Gastroesophageal sphincter (tissue), 4 donors: ENCODE results near the gene CTNNA2. TPM values are rescaled to one million over a fixed set of nuclear protein-coding genes. Genes with fewer than 3 reads are reported as not detected.

Source experiments
- ATAC-seq: fragments of 150-250 bp; one replicate; pipeline ENCODE4 v1.9.1; 2016; ENCODE audit warnings: mild to moderate bottlenecking, moderate library complexity
- H3K27ac ChIP-seq, 4 donors: fragments of 200-600 bp; sonication (generic) in 3 of 4; 1 replicate in 3 of 4; 2 replicates in 1 of 4; pipeline ENCODE4 v1.5.1; 2016 to 2019
- H3K27me3 ChIP-seq: fragments of 200-600 bp; sonication (generic); one replicate; pipeline ENCODE4 v1.5.1; 2019
- H3K36me3 ChIP-seq, 2 donors: fragments of 200-600 bp; sonication (generic); one replicate each; pipeline ENCODE4 v1.5.1; 2019; ENCODE audit warnings: control low read depth in 1 of 2
- H3K4me1 ChIP-seq, 3 donors: fragments of 200-600 bp; sonication (generic); 1 replicate in 2 of 3; 2 replicates in 1 of 3; pipeline ENCODE4 v1.5.1; 2016 to 2019; ENCODE audit warnings: control low read depth in 2 of 3
- H3K4me3 ChIP-seq, 2 donors: fragments of 200-600 bp; sonication (generic); one replicate each; pipeline ENCODE4 v1.5.1; 2019; ENCODE audit warnings: mild to moderate bottlenecking in 1 of 2, moderate library complexity in 1 of 2
- H3K9me3 ChIP-seq, 3 donors: fragments of 200-600 bp; sonication (generic); one replicate each; pipeline ENCODE4 v1.5.1; 2017 to 2019; ENCODE audit warnings: control low read depth in 2 of 3
- CTCF ChIP-seq, 4 experiments: fragments of 200-600 bp in 2 of 4; fragments of 450-650 bp in 2 of 4; sonication (generic) in 1 of 4; IDR thresholded peaks; one replicate each; pipeline ENCODE4 v1.5.1; 2017 to 2019; ENCODE audit warnings: antibody characterized with exemption in 4 of 4, mild to moderate bottlenecking in 2 of 4, moderate library complexity in 2 of 4
- EP300 ChIP-seq: sonication (generic); formaldehyde crosslinking; IDR thresholded peaks from one replicate; pipeline ENCODE4 v1.6.1; 2017; ENCODE audit warnings: antibody characterized with exemption, mild to moderate bottlenecking
- POLR2A ChIP-seq, 2 donors: fragments of 450-650 bp; IDR thresholded peaks; one replicate each; pipeline ENCODE4 v1.6.1; 2017; ENCODE audit warnings: antibody characterized with exemption in 2 of 2, mild to moderate bottlenecking in 2 of 2, moderate library complexity in 1 of 2
- POLR2AphosphoS5 ChIP-seq: sonication (generic); formaldehyde crosslinking; IDR thresholded peaks from one replicate; pipeline ENCODE4 v1.6.1; 2017; ENCODE audit warnings: antibody characterized with exemption
- WGBS, 2 donors: methylation state at CpG; one replicate each; pipeline ENCODE4 v1.1.5; 2018; ENCODE audit warnings: low coverage in 1 of 2; 5-methylcytosine and 5-hydroxymethylcytosine counted together
- total RNA-seq, 4 donors: library from RNA; depleted of rRNA; stranded (reverse); fragments of >200 nt; gene quantifications; one replicate each; pipeline ENCODE4 v1.1.0, GENCODE V29; 2016

CTNNA2 gene
- total RNA-seq = 1 to 10 TPM in 2 of 4 donors, under 1 TPM in 2; 0.15 to 4.2 (median 0.68) TPM

DNA sequence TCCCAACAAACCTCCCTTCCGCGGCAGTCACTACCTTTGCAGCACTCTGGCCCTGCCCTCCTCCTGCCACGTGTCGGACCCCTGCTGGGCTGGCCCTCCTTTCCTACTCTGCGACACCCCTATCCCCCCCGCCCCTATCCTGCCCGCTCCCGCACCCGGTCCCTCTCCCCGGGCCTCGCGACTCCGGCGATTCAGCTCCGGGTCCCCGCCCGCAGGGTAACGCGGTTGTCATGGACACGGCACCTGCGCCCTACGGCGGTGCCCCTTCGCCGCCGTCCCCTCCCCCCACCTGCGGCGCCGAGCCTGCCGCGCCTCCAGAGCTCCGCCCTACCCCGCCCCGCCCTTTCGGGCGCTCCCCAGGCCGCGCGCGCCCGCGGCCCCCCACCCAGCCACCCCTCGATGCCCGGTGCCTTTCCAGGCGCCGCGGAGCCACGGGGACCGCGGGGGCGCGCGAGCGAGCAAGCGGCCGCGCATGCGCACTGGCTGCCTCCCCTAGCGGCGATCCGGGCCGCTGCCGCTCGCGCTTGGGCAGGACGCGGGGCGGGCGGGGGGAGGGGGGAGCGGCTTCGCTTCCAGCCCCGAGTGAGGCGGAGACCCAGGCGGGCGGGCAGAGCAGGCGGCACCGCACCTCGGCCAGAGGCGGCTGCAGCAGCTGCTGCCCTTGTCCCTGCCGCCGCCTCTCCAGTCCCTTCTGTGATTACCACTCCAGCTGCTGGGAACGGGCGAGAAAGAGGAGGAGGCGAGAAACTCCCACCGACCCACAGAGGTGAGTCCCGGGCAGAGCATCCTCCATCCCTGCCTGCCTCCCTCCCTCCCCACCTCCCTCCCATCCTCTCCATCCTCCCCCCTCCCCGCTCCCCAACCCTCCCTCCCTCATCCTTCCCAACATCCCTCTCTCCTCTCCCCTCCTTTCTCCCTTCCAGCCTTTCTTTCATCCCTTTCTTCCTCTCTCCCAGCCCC is at the start of gene CTNNA2:
CTNNA2 (plus strand) TSS at position 610 of the 960 bp plus-strand sequence.
- ATAC-seq = no peak
- 0 to 2% methylated on average over 12 to 30 of the region's 87 CpGs for WGBS, 2 donors
- Histone ChIP-seq H3K9me3 (no peaks in the 10 kb centered on the region), H3K4me3 (peak within 1 kb of the TSS; percentile 24 to 58), H3K27me3 (peaks cover 56% of the 10 kb centered on the region), H3K27ac (no peak within 1 kb of the TSS), H3K36me3 (no peaks in the 10 kb centered on the region), H3K4me1 (peaks cover 0 to 13% (median 0%) of the 10 kb centered on the region in 3 donors)
- TF ChIP-seq POLR2AphosphoS5 (no peak), POLR2A (IDR thresholded peaks at IDR 0.05) (no peak), EP300 (no peak), CTCF (IDR thresholded peaks at IDR 0.05) (peak in 1 of 4 experiments; percentile 42)

GRCh38 chr2:79487399-79487798 is 25.5 kb upstream of the CTNNA2 start:
- Histone ChIP-seq H3K36me3 (no peaks in the 10 kb centered on the region), H3K9me3 (no peaks in the 10 kb centered on the region), H3K27me3 (no peaks in the 10 kb centered on the region), H3K4me1 (no peaks in the 10 kb centered on the region), H3K4me3 (no peak overlapping the region), H3K27ac (no peak overlapping the region)
- ATAC-seq = no peak
- TF ChIP-seq EP300 (no peak), POLR2AphosphoS5 (no peak), CTCF (IDR thresholded peaks at IDR 0.05) (no peak), POLR2A (IDR thresholded peaks at IDR 0.05) (no peak)
- 80% methylated on average over 1 of the region's 3 CpGs; no CpG with 5 or more reads in 1 of the 2 donors for WGBS, 2 donors

- Histone ChIP-seq H3K4me3 (no peak overlapping the region), H3K36me3 (no peaks in the 10 kb centered on the region), H3K4me1 (peaks cover 0 to 13% (median 0%) of the 10 kb centered on the region in 3 donors), H3K27ac (no peak overlapping the region), H3K9me3 (no peaks in the 10 kb centered on the region), H3K27me3 (peaks cover 54% of the 10 kb centered on the region)
- WGBS, 2 donors = 18 to 40% methylated on average over 9 to 16 of the region's 16 CpGs
- no peak for ATAC-seq
- TF ChIP-seq POLR2AphosphoS5 (no peak), CTCF (IDR thresholded peaks at IDR 0.05) (no peak), POLR2A (IDR thresholded peaks at IDR 0.05) (no peak), EP300 (no peak)
Observed at GRCh38 chr2:79511320-79511951, 1.4 kb upstream of the CTNNA2 start.

- WGBS, 2 donors = 27% methylated on average over 4 of the region's 4 CpGs
- H3K27ac ChIP-seq = no peak overlapping the region
- no peak for ATAC-seq
- H3K9me3 ChIP-seq = no peaks in the 10 kb centered on the region
- H3K27me3 ChIP-seq = peaks cover 56% of the 10 kb centered on the region
- no peak overlapping the region for H3K4me3 ChIP-seq
- no peak for TF ChIP-seq EP300
- no peak for TF ChIP-seq POLR2A (IDR thresholded peaks at IDR 0.05)
- no peak for TF ChIP-seq CTCF (IDR thresholded peaks at IDR 0.05)
- TF ChIP-seq POLR2AphosphoS5 = no peak
- H3K4me1 ChIP-seq = peaks cover 0 to 13% (median 0%) of the 10 kb centered on the region in 3 donors
- H3K36me3 ChIP-seq = no peaks in the 10 kb centered on the region
Observed at GRCh38 chr2:79513711-79514110, 860 bp downstream of the CTNNA2 start.
